ENCODE data around the gene CDK17.

DNA sequence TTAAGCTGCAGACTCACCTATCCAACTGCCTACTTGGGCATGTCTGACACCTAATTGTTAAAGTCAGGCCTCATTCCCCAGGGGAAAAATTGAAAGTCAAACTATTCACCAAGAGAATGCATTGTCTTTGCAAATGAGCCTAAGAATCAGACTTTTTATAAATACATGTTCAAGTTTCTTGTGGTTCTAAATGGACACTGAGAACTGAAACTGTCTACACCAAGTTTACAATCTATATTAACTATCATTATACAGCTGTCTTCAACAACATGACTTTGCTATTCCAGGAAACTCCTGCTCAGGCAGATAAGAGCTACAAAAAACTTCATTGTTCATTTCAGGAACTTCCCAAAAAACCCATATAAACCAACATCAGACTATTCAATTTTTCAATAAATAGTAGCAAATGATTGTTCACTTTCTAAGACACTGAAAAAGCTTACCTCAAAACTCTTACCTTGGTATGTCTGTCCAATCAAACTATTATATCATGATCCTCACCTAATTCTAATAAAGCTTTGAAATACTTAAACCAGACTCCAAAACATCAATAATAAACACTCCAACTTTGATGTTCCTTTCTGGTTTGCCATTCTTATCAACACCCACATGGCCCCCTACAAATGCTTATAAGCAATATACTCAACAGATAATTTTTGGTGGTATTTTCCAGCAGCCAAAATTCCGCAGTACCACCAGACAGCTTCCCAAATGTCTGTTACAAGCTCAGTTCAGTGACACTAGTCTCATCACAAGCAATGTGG, 24.2 kb downstream of the CDK17 start:
- TF ChIP-seq, protein P1, sequence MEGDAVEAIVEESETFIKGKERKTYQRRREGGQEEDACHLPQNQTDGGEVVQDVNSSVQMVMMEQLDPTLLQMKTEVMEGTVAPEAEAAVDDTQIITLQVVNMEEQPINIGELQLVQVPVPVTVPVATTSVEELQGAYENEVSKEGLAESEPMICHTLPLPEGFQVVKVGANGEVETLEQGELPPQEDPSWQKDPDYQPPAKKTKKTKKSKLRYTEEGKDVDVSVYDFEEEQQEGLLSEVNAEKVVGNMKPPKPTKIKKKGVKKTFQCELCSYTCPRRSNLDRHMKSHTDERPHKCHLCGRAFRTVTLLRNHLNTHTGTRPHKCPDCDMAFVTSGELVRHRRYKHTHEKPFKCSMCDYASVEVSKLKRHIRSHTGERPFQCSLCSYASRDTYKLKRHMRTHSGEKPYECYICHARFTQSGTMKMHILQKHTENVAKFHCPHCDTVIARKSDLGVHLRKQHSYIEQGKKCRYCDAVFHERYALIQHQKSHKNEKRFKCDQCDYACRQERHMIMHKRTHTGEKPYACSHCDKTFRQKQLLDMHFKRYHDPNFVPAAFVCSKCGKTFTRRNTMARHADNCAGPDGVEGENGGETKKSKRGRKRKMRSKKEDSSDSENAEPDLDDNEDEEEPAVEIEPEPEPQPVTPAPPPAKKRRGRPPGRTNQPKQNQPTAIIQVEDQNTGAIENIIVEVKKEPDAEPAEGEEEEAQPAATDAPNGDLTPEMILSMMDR (IDR thresholded peaks at IDR 0.05; ENCODE audit: control extremely low read depth in 1 of 3, insufficient read depth in 1 of 3, low read depth in 1 of 3, low read length in 3 of 3), result no peak
- TF ChIP-seq CHD2 (IDR thresholded peaks at IDR 0.05; ENCODE audit: low read length) (no peak), SIX5 (IDR thresholded peaks at IDR 0.05; ENCODE audit: low read depth, low read length) (no peak), POLR2A (IDR thresholded peaks at IDR 0.05; ENCODE audit: control extremely low read depth in 1 of 2, low read depth in 2 of 2, low read length in 2 of 2) (no peak), EZH2 (IDR thresholded peaks at IDR 0.05; ENCODE audit: low read depth, low read length, severe bottlenecking) (no peak), EP300 (IDR thresholded peaks at IDR 0.05; ENCODE audit: borderline replicate concordance in 1 of 2, low read depth in 2 of 2, low read length in 2 of 2) (no peak), TAF1 (IDR thresholded peaks at IDR 0.05; ENCODE audit: low read depth, low read length) (no peak), YY1 (IDR thresholded peaks at IDR 0.05; ENCODE audit: low read depth, low read length) (no peak), JUND (IDR thresholded peaks at IDR 0.05; ENCODE audit: low read length) (no peak), SP4 (IDR thresholded peaks at IDR 0.05; ENCODE audit: low read length) (no peak), EGR1 (IDR thresholded peaks at IDR 0.05; ENCODE audit: borderline replicate concordance, low read depth, low read length) (no peak)
- TF ChIP-seq, protein P2, sequence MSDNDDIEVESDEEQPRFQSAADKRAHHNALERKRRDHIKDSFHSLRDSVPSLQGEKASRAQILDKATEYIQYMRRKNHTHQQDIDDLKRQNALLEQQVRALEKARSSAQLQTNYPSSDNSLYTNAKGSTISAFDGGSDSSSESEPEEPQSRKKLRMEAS (IDR thresholded peaks at IDR 0.05), result no peak
